GM12892 (cell line): ENCODE results near the gene PIGP.

Experiments
- POLR2A ChIP-seq: IDR thresholded peaks from 2 replicates; pipeline ENCODE4 v1.6.1; 2011; ENCODE audit warnings: low read depth, low read length, control low read depth
- TAF1 ChIP-seq: IDR thresholded peaks from 2 replicates; pipeline ENCODE4 v1.6.1; 2011; ENCODE audit warnings: low read depth, mild to moderate bottlenecking, control low read depth, low read length, borderline replicate concordance

DNA sequence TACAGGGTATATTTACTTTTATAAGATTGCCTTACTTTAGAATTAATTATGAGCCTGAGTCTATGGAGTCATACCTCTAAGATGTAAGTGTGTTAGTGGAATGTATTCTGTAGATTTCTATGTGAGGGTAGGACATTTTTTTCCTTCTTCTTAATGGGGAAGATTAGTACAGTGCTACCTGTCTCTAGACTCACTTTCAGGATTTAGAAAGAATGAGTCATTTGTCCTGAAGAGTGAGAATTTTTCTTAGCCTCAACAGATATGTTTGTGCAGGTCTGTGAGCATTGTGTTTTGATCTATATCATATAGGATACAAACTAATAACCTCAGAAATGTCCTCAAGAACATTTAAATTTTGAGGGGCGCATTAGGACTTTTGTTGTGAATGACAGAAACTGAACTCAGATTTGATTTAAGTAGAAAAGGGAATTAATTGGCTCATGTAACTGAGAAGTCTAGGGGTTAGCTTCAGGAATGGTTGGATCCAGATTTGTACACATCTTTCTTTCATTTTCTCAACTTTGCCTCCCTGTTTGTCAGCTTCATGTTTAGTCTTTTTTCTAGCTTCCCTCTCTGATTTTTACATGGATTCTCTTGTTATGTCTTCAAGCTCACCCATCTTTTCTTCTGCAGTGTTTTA lies 45.4 kb upstream of the PIGP start:
- TF ChIP-seq POLR2A (no peak), TAF1 (no peak)
